Body of pancreas (tissue), 4 donors: ENCODE data around the gene MRPL55. TPM values are rescaled to one million over a fixed set of nuclear protein-coding genes. Genes with fewer than 3 reads are reported as not detected.

Experiments
- ATAC-seq: fragments of 150-250 bp; one replicate; pipeline ENCODE4 v1.9.1; 2016
- DNase-seq, 4 donors: peaks; one replicate each; pipeline ENCODE4 v3.0.0-alpha.2; 2019
- H3K27ac ChIP-seq, 4 donors: fragments of 200-600 bp; sonication (generic); 1 replicate in 3 of 4; 2 replicates in 1 of 4; pipeline versions ENCODE4 v1.5.1 to v1.6.1; 2016 to 2019; ENCODE audit warnings: mild to moderate bottlenecking in 1 of 4, mixed read lengths in 1 of 4, moderate library complexity in 1 of 4
- H3K27me3 ChIP-seq, 2 donors: fragments of 200-600 bp; sonication (generic); one replicate each; pipeline ENCODE4 v1.6.0; 2016; ENCODE audit warnings: mild to moderate bottlenecking in 1 of 2
- H3K36me3 ChIP-seq, 2 donors: fragments of 200-600 bp; sonication (generic); replicated peaks in 1 of 2; 2 replicates each; pipeline ENCODE4 v1.5.1; 2016; ENCODE audit warnings: low read depth in 2 of 2; ENCODE audit not compliant: insufficient read depth in 1 of 2
- H3K4me1 ChIP-seq: fragments of 200-600 bp; sonication (generic); one replicate; pipeline ENCODE4 v1.6.0; 2016
- H3K4me3 ChIP-seq, 2 donors: fragments of 200-600 bp; sonication (generic); 1 replicate in 1 of 2; 2 replicates in 1 of 2; pipeline ENCODE4 v1.5.1; 2016 to 2019
- H3K9me3 ChIP-seq, 3 donors: fragments of 200-600 bp; sonication (generic); 1 replicate in 2 of 3; 2 replicates in 1 of 3; pipeline ENCODE4 v1.5.1; 2016
- POLR2A ChIP-seq, 3 donors: fragments of 450-650 bp; IDR thresholded peaks; one replicate each; pipeline ENCODE4 v1.6.1; 2016; ENCODE audit warnings: antibody characterized with exemption in 3 of 3, mild to moderate bottlenecking in 2 of 3
- WGBS, 2 donors: methylation state at CpG; one replicate each; pipeline ENCODE4 v1.1.5; 2017; 5-methylcytosine and 5-hydroxymethylcytosine counted together
- intact Hi-C: fragments of 100-400 bp; cut with DNase I; formaldehyde crosslinking; loops from one replicate; pipeline ENCODE4 v1.15.1; 2023
- total RNA-seq, 2 donors: library from RNA; depleted of rRNA; stranded (reverse); fragments of >200 nt; gene quantifications; one replicate each; pipeline ENCODE4 v1.1.0, GENCODE V29; 2016
- TF ChIP-seq, protein P1 (sequence below), 7 experiments: fragments of 450-650 bp in 4 of 7; fragments of 200-600 bp in 3 of 7; sonication (generic) in 3 of 7; IDR thresholded peaks; one replicate each; pipeline ENCODE4 v1.5.1; 2016 to 2019; ENCODE audit warnings: antibody characterized with exemption in 7 of 7

The MRPL55 gene
- total RNA-seq, 2 donors from 2014 or later, result 65.9 to 68.7 TPM

DNA sequence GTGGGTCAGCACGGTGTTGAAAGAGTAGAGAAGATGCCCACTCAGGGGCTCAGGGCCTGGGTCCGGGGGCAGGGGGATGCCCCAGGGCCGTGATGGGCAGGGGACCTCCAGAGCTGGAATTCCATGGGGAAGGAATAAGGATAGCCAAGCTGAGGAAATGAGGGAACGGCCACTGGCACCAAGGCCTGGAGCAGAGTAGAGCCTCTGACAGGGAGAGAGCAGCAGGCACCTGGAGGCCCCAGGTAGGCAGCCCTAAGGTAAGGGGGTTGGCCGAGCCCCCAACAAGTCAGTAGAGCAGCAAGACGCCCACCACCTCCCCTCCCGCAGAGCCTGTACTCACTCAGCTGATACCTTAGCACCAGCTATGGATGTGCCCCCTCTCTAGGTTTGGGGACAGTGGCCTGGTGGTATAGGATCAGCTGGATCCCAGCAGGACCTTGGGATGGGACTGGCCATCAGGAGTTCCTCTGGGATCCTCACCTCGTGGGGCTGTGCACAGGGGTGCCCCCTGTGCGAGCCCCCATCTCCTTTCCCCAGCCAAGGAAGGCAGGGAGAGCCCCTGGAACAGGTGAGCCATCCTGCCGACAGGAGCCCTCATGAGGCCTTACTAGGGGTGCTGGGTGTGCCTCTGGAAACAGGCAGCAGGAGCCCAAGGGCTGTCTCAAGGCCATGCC lies 47.6 kb downstream of the MRPL55 start:
- ATAC-seq, result no peak
- TF ChIP-seq POLR2A (IDR thresholded peaks at IDR 0.05), result no peak
- TF ChIP-seq, protein P1, sequence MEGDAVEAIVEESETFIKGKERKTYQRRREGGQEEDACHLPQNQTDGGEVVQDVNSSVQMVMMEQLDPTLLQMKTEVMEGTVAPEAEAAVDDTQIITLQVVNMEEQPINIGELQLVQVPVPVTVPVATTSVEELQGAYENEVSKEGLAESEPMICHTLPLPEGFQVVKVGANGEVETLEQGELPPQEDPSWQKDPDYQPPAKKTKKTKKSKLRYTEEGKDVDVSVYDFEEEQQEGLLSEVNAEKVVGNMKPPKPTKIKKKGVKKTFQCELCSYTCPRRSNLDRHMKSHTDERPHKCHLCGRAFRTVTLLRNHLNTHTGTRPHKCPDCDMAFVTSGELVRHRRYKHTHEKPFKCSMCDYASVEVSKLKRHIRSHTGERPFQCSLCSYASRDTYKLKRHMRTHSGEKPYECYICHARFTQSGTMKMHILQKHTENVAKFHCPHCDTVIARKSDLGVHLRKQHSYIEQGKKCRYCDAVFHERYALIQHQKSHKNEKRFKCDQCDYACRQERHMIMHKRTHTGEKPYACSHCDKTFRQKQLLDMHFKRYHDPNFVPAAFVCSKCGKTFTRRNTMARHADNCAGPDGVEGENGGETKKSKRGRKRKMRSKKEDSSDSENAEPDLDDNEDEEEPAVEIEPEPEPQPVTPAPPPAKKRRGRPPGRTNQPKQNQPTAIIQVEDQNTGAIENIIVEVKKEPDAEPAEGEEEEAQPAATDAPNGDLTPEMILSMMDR (IDR thresholded peaks at IDR 0.05), result no peak
- no peaks in the 10 kb centered on the region for H3K9me3 ChIP-seq
- 80 to 82% methylated on average over 5 to 10 of the region's 10 CpGs for WGBS, 2 donors
- H3K36me3 ChIP-seq, result no peaks in the 10 kb centered on the region
- no peak overlapping the region for H3K4me3 ChIP-seq
- H3K4me1 ChIP-seq, result peaks cover 25% of the 10 kb centered on the region
- no peak overlapping the region for H3K27ac ChIP-seq
- no peak for DNase-seq
- H3K27me3 ChIP-seq, result peaks cover 0 to 15% of the 10 kb centered on the region in 2 donors
- intact Hi-C loops, result no loop called here

- ATAC-seq, result no peak
- Histone ChIP-seq H3K36me3 (no peaks in the 10 kb centered on the region), H3K27ac (peak overlapping the region in 2 of 4 donors; percentile 10 to 20), H3K27me3 (peaks cover 0 to 15% of the 10 kb centered on the region in 2 donors), H3K4me1 (peaks cover 25% of the 10 kb centered on the region), H3K4me3 (no peak overlapping the region), H3K9me3 (no peaks in the 10 kb centered on the region)
- WGBS, 2 donors, result 24 to 35% methylated on average over 24 to 34 of the region's 34 CpGs
- intact Hi-C loops, result no loop called here
- peak in 3 of 4 donors; percentile 39 to 48 (median 43) for DNase-seq
- TF ChIP-seq, protein P1 (IDR thresholded peaks at IDR 0.05), result no peak
- no peak for TF ChIP-seq POLR2A (IDR thresholded peaks at IDR 0.05)
Measured at GRCh38 chr1:228060458-228061190, 48.5 kb downstream of the MRPL55 start.

DNA sequence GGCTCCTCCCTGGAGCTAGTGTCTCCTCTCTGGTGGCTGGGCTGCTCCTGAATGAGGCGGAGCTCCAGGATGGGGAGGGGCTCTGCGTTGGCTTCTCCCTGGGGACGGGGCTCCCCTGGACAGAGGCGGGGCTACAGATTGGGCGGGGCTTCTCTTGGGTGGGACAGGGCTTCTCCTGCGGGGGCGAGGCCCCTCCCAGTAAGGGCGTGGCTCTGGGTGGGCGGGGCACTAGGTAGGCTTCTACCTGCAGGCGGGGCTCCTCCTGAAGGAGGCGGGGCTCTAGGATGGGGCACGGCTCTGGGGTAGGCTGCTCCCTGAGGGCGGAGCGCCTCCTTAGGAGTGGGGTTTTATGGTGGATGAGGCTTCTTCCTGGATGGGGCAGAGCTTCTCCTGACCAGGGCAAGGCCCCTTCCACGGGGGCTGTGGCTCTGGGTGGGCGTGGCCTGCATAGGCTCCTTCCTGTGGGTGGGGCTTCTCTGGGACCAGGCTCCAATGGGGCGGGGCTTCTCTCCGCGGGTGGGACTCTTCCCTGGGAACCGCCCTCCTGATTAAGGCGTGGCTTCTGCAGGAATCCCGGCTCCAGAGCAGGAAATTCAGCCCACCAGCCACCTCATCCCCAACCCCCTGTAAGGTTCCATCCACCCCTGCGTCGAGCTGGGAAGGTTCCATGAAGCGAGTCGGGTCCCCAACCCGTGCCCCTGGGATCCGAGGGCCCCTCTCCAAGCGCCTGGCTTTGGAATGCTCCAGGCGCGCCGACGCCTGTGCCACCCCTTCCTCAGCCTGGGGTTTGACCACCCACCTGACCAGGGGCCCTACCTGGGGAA lies 49.3 kb downstream of the MRPL55 start:
- Histone ChIP-seq H3K36me3 (no peaks in the 10 kb centered on the region), H3K27me3 (peaks cover 0 to 12% of the 10 kb centered on the region in 2 donors), H3K27ac (peak overlapping the region in 2 of 4 donors; percentile 10 to 20), H3K9me3 (no peaks in the 10 kb centered on the region), H3K4me1 (peaks cover 25% of the 10 kb centered on the region), H3K4me3 (no peak overlapping the region)
- 0 to 4% methylated on average over 2 to 32 of the region's 33 CpGs for WGBS, 2 donors
- TF ChIP-seq, protein P1 (IDR thresholded peaks at IDR 0.05), result peak in 1 of 7 experiments; percentile 9
- peak in 2 of 3 donors; percentile 22 to 38 for TF ChIP-seq POLR2A (IDR thresholded peaks at IDR 0.05)
- peak; percentile 89 for ATAC-seq
- intact Hi-C loops, result no loop called here
- DNase-seq, result peak; percentile 99 to 100 (median 100)

- no peaks in the 10 kb centered on the region for H3K36me3 ChIP-seq
- peak overlapping the region in 1 of 2 donors; percentile 16 for H3K4me3 ChIP-seq
- 9 to 10% methylated on average over 2 to 65 of the region's 66 CpGs for WGBS, 2 donors
- DNase-seq (no peak), ATAC-seq (peak; percentile 46)
- intact Hi-C loops, result no loop called here
- H3K27me3 ChIP-seq, result peaks cover 0 to 11% of the 10 kb centered on the region in 2 donors
- no peak overlapping the region for H3K27ac ChIP-seq
- peak in 2 of 3 donors; percentile 18 to 29 for TF ChIP-seq POLR2A (IDR thresholded peaks at IDR 0.05)
- TF ChIP-seq, protein P1 (IDR thresholded peaks at IDR 0.05), result no peak
- H3K9me3 ChIP-seq, result no peaks in the 10 kb centered on the region
- peaks cover 25% of the 10 kb centered on the region for H3K4me1 ChIP-seq
Measured at GRCh38 chr1:228058949-228059633, 50.0 kb downstream of the MRPL55 start.
